Stimulated activated CD4-positive, alpha-beta T cell treated with anti-CD3 and anti-CD28 coated beads, TNF-alpha, amount 100 ng/mL, for 48 hours (primary cell): ENCODE data around the gene TNFAIP8L1.

Experiments
- DNase-seq, 3 donors: peaks; one replicate each; pipeline ENCODE4 v3.0.0-alpha.2; 2020; ENCODE audit warnings: low read depth in 3 of 3

Gene TNFAIP8L1

GRCh38 chr19:4647676-4648644, 8.6 kb downstream of the TNFAIP8L1 start:
- DNase-seq = no peak

- DNase-seq = no peak
Measured at GRCh38 chr19:4649392-4650047, 10.2 kb downstream of the TNFAIP8L1 start.

- DNase-seq = no peak
Measured at GRCh38 chr19:4650159-4650558, 10.8 kb downstream of the TNFAIP8L1 start.

DNA sequence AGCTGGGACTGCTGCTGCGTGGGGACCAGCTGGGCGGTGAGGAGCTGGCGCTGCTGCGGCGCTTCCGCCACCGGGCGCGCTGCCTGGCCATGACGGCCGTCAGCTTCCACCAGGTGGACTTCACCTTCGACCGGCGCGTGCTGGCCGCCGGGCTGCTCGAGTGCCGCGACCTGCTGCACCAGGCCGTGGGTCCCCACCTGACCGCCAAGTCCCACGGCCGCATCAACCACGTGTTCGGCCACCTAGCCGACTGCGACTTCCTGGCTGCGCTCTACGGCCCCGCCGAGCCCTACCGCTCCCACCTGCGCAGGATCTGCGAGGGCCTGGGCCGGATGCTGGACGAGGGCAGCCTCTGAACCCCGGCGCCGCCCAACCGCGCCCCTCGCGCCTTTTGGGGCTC, 12.8 kb downstream of the TNFAIP8L1 start:
- no peak for DNase-seq

DNA sequence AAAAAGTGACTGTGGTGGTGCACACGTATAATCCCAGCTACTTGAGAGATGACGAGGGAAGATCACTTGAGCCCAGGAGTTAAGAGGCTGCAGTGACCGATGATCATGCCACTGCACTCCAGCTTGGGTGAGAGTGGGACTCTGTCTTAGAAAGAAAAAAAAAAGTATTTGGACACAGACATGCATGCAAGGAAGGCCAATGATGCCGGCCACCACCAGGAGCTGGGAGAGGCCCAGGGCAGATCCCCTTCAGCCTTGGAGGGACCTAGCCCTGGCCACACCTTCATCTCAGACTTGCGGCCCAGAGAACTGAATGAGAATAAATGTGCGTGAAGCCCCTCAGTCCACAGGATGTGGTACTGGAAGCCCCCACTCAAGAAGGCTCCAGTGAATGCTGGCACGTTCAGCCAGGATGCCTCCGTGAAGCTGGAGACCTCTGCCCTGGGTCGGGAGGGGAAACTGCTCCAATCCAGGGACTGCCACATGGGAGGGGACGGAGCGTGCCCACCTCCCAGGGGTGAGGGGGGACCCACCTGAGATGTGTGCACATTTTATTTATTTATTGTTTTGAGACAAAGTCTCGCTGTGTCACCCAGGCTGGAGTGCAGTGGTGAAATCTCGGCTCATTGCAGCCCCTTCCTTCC, 14.6 kb downstream of the TNFAIP8L1 start:
- DNase-seq = no peak

- DNase-seq = no peak
Measured at GRCh38 chr19:4654437-4655361, 15.4 kb downstream of the TNFAIP8L1 start.

- DNase-seq = no peak
Measured at GRCh38 chr19:4656102-4656501, 16.8 kb downstream of the TNFAIP8L1 start.

DNA sequence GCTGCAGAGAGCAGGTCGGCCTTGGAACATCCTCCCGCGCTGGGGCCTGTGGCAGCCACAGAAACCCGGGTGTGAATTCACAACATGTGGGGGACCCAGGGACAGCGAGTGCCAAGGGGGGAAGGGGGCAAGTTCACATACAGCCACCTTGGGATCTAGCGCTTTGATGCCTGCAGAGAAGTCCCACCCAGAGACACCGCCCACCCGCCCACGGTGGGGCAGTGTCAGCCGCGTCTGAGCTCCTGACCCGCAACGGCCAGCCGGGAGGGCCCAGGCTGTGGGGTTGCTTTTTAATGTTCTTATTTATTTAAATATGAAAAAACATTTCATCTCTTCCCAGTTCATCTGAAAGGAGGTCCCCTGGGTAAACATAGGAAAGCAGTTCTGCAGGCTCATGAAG, 17.9 kb downstream of the TNFAIP8L1 start:
- no peak for DNase-seq

DNA sequence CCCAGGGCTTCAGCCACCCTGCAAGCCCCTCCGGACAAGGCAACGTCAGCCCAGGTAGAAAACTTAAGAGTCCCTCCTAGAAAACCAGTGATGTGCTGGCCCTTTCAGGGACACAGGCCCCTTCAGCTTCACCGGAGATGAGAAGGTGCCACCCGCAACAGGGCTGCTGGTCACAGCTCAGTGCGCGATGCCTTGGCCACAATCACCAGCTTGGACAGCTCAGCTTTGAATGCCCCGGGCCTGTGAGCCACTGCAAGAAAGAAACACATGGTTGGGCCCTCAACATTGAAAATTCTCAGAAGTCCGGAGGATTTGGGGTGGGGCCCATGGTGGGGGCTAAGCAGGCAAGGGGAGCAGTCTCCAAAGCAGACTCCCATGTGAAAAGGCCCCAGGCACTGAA, 18.5 kb downstream of the TNFAIP8L1 start:
- DNase-seq = no peak

- DNase-seq = no peak
Measured at GRCh38 chr19:4660181-4660791, 21.0 kb downstream of the TNFAIP8L1 start.

DNA sequence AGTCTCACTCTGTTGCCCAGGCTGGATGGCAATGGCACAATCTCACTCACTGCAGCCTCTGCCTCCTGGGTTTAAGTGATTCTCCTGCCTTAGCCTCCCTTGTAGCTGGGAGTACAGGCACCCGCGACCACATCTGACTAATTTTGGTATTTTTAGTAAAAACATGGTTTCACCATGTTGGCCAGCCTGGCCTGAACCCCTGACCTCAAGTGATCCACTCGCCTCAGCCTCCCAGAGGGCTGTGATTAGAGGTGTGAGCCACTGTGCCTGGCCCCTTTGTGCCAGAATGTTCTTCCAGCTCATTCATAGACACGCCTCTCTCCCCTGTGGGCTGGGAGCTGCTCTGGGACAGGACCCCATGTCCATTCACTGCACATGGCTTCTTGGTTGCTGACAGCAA, 21.7 kb downstream of the TNFAIP8L1 start:
- no peak for DNase-seq

DNA sequence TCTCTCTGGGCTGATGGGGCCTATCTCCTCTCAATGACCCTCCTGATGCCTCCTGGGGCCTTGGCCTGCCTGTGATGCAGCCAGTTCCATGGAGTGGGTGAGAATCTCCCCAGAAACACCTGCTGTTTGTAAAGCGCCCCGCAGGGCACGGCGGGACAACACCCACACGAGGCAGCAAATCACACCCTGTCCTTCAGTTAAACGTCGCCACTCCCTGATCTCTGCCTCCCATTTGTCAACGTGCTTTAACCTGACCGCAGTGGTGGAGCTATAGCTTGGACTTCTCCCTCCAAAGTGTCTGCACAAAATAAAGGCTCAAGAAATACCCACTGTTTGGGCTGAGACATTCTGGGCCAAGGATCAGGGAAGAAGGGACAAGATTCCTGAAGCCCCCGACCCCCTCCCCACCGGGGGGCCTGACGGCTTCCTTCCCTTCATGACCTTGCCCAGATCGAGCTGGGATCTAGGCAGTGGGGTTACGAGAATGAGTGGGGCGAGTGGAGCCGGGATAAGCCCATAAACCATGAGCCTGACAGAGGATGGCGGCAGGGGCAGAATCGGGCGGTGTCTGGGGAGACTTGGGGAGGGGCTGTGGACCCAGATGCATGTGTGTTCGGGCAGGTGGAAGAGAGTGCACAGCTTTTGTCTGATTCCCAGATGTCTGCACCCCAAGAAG, 22.8 kb downstream of the TNFAIP8L1 start:
- DNase-seq = no peak

DNA sequence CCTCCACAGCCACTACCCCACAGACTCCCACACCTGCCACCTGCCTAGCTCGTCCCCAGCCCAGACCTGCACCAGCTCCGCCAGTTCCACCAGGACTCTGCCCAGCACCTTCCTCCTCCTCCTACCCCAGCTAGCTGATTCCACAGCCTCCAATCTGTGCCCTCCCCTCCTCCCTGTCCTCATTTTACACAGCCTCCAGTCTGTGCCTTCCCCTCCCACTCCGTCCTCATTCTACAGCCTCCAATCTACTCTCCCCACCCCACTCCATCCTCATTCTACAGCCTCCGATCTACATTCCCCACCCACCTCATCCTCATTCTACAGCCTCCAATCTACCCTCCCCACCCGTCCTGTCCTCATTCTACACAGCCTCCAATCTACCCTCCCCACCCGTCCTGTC, 23.5 kb downstream of the TNFAIP8L1 start:
- DNase-seq = no peak

GRCh38 chr19:4664642-4665041, 25.3 kb downstream of the TNFAIP8L1 start:
- DNase-seq = no peak

- DNase-seq = peak; percentile 90 to 96 (median 90)
Measured at GRCh38 chr19:4669723-4670480, 30.6 kb downstream of the TNFAIP8L1 start, which contains the start of gene MYDGF. MYDGF (minus strand) TSS chr19:4670342; CDS start chr19:4670334, 8 bp downstream.

- no peak for DNase-seq
Measured at GRCh38 chr19:4671185-4671851, 32.0 kb downstream of the TNFAIP8L1 start.

DNA sequence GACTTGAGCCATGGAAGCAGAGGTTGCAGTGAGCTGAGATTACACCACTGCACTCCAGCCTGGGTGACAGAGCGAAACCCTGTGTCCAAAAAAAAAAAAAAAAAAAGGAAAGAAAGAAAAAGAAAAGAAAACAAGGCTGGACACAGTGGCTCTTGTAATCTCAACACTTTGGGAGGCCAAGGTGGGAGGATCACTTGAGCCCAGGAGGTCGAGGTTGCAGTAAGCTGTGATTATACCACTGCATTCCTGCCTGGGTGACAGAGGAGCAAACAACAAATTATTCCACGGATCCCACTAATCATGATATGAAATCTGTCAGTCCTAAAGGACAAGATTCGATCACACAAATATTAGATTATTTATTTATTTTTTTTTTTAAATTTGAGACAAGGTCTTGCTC, 33.9 kb downstream of the TNFAIP8L1 start:
- no peak for DNase-seq

GRCh38 chr19:4673726-4674125, 34.4 kb downstream of the TNFAIP8L1 start:
- no peak for DNase-seq

DNA sequence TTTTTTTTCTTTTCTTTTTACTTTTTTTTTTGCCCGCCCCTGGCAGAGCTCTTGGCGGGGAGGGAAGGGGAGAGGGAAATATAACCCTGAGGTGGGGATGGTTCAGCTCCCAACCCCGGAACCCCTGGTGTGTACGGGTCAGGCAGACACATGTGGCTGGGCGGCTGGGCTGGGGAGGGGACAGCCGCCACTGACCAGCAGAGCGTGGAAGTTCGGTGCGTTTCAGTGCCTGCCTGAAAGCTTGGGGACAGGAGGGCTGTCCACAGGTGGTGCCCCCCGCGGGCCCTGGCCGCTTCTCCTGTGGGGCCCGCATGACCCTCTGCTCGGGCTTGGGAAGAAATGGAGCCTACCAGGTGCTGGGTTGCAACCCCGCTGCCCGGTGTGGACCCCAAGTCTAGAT, 36.0 kb downstream of the TNFAIP8L1 start:
- DNase-seq = no peak
